ENCODE results near the gene GPC3.

The GPC3 gene

GRCh38 chrX:133715715-133716114 lies 269.7 kb downstream of the GPC3 start:
- no peak for DNase-seq (ENCODE audit: extremely low read depth in 1 of 2, low read depth in 1 of 2)

DNA sequence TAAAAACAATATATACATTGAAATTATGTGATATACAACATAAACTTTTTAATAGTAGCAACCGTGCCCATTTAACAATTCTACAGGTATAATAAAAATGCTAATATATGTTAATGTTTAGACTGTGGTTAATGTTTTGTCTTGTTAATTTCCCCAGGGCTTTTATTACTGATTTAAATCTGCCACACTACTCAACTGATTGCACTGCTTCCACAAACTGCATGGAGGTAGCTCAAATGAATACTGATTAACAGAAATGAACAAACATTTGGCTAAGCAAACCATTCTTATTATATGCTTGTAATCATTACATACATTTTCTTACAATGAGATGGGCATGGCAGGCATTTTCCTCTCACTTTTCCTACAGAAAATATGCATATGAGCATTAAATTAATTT lies 275.9 kb downstream of the GPC3 start:
- no peak for DNase-seq (ENCODE audit: extremely low read depth in 1 of 2, low read depth in 1 of 2)

DNA sequence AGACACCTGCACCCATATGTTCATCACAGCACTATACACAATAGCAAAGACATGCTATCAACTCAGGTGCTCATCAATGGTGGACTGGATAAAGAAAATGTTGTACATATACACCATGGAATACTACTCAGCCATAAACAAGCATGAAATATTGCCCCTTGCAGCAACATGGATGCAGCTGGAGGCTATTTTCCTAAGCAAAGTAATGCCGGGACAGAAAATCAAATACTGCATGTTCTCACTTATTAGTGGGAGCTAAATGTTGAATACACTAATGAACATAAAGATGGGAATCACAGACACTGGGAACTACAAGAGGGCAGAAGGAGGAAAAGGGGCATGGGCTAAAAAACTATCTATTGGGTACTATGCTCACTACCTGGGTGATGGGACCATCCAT lies 278.5 kb downstream of the GPC3 start:
- no peak for DNase-seq (ENCODE audit: extremely low read depth in 1 of 2, low read depth in 1 of 2)

DNA sequence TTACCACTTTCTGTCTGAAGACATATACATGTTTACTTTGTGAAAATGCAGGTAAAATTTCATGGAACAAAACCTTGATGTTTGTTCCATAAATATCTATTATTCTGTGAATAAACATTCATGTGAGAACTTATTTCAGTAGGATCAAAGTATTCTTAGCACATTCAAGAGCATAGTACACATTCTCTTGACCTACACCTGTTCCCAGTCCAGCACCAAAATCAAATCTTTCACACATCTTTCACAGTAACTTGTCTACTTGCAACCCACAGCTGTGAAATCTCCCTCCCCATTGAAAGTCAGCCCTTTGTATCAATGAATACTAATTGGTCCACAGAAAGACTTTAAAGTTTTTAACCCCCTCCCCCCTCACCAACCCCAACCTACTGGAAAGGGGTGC lies 283.2 kb downstream of the GPC3 start:
- no peak for DNase-seq (ENCODE audit: extremely low read depth in 1 of 2, low read depth in 1 of 2)

DNA sequence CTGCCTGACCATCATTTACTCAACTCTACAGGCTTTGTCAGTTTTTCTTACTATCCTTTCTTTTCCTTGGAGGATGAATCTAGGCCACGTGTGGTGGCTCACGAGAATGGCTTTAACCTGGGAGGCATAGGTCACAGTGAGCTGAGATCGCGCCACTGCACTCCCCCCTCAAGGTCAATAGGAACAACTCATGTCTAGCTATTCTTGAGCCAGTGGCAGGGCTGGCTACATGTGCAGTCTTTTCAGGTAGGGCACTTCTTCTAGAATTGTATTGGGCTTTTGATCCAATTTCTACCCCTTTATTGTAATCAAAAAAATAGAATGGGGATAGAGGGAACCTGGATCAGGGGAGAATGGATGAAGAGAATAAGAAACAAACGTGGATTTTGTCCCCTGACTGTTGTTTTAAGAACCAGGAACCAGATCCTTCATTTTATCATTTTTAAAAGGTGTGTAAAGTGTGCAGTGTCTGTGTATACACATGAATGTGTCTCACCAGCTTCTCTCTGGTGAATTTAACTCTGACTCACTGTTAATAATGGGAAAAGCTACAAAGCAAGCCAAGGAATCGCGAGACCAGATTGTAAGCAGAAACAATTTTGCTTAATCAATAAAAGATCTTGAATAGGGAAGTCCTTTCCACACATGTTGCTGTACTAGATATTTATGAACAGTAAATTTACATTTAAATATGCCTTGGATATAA lies 286.2 kb downstream of the GPC3 start:
- no peak for DNase-seq (ENCODE audit: extremely low read depth in 1 of 2, low read depth in 1 of 2)

DNA sequence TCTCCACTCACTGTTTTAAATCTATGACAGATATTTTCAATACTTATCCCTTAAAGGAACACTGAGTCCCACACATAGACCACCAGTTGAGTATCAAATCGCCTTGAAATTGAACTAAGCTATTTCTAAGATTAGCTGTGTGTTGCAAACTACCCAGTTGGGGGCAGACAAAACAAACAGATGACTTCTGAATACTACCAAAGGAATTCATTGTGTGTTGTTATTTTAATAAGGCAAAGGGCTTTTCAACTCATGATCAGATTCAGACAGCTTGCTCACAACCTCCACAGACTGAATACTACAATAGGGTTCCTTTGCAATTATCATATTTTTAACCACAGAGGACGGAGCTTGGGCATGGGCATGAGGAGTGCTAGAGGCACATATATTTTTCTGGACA lies 287.1 kb downstream of the GPC3 start:
- no peak for DNase-seq (ENCODE audit: extremely low read depth in 1 of 2, low read depth in 1 of 2)

DNA sequence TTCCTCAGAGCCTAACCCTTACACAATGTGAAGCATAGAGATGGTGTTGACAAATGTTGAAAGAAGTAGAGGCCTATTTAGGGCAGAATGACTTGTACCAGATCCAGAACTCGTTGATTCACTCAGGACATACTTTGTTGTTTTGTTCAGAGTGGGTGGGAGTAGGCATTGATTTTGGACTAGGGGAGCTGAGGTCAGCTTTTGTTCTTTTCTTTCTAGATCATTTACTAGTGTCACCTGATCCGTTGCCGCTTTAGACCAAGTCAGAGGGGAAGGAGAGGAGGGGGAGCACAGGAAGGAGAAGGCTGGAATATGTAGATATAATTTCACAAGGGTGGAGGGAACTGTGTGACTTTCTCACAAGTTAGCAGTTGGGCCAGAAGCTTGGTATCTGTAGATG lies 287.7 kb downstream of the GPC3 start:
- DNase-seq (ENCODE audit: extremely low read depth in 1 of 2, low read depth in 1 of 2), result no peak

DNA sequence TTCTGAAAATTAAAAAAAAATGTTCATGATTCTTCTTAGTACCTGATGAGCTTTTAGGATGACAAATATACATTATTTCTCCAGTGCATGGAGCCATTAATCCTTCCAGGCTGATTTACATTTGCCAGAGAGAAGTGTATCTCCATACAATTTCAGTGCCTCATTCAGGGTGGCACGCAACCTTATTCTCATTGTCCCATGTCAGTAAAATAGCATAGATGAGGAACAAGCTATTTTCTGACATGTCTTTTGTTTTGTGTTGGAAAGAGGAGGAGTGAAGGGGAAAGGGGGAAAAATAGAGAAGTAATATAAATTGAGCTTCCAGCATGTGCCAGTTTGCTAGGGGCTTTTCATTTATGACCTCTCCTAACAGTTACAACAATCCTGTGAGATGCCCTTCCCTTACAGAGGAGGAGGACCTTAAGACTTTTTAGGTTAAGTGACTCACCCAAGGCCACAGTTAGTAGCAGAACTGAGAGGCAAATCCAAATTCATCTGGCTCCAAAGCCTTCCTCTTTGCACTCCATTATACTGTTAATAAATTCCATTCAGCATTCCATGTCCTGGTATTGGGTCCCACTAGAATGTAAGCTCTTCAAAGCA lies 295.3 kb downstream of the GPC3 start:
- DNase-seq (ENCODE audit: extremely low read depth in 1 of 2, low read depth in 1 of 2), result no peak

GRCh38 chrX:133685822-133686221 lies 299.6 kb downstream of the GPC3 start:
- DNase-seq (ENCODE audit: extremely low read depth in 1 of 2, low read depth in 1 of 2), result no peak

- DNase-seq (ENCODE audit: extremely low read depth in 1 of 2, low read depth in 1 of 2), result no peak
Measured at GRCh38 chrX:133681897-133682296, 303.5 kb downstream of the GPC3 start.

DNA sequence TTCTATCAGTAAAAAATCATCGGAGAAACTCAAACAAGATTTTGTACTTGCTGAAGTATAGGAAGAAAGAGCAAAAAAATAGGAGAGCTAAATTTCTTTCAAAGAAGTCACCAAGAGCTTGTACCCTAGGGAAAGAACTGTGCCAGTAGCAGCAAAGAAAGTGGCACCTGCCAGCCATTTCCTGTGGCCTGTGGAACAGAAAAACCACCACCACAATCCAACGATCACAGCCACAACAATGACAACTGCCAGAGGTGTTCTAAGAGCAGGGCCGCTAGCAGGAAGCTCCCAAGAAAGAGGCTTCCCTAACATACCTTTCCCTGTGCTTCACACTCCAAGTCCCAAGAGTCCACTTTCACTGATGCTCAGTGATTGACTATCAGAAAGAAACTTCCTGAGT lies 304.0 kb downstream of the GPC3 start:
- DNase-seq (ENCODE audit: extremely low read depth in 1 of 2, low read depth in 1 of 2), result no peak

- no peak for DNase-seq (ENCODE audit: extremely low read depth in 1 of 2, low read depth in 1 of 2)
Measured at GRCh38 chrX:133677123-133678063, 308.0 kb downstream of the GPC3 start.

GRCh38 chrX:133676344-133677122 lies 308.9 kb downstream of the GPC3 start:
- no peak for DNase-seq (ENCODE audit: extremely low read depth in 1 of 2, low read depth in 1 of 2)

DNA sequence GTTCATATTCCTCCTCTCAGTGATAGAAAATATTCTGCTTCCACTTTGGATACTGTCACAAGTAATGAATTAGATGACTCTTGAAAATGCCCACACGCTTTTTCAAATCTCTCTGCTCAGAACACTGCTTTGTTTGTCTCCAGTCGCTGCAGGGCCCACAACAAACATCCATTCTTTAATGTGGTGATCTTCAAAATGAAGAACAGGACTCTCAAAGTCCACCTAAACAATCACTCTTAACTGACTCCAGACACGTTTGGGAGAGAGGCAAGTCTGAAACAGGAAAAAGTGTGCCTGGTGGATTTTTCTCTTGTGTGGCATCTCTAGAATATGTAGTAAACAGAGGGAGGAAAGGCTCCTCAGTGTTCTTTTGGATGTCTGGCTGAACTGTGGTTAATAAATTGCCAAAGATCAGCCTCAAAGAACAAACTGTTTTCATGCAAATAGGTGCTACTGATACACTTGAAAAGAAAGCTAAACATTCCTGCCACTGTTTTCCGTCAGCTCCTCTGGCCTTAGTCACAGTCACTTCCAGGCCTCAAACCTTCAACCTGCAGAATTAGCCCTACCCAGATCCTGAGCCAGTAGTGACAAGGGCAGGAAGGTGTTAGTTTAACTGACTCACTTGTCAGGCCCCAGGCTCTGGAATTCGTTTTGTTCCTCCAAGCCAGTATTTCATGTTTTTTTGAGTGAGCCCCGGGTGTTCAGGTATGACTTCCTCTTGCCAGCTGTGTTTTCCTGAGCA lies 310.5 kb downstream of the GPC3 start:
- DNase-seq (ENCODE audit: extremely low read depth in 1 of 2, low read depth in 1 of 2), result no peak

DNA sequence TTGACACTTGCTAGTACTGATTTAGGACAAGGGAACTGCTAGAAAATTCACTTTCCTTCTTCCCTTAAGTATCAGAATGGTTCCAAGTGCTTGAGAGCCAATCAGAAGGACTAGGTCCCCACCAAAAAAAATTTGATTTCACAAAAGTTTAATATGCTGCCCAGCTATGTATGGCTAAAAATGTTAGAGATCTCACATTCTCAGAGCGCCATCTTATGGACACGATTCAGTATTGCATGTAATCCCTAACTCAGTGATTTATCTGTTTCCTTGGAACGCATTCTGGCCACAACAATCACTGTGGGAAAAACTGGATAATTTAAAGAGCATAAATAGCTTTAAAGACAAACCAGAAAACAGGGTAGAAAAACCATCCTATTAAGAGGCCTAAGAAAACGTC lies 315.0 kb downstream of the GPC3 start:
- no peak for DNase-seq (ENCODE audit: extremely low read depth in 1 of 2, low read depth in 1 of 2)

GRCh38 chrX:133669214-133669613 lies 316.2 kb downstream of the GPC3 start:
- no peak for DNase-seq (ENCODE audit: extremely low read depth in 1 of 2, low read depth in 1 of 2)

GRCh38 chrX:133668225-133668931 lies 317.0 kb downstream of the GPC3 start:
- DNase-seq (ENCODE audit: extremely low read depth in 1 of 2, low read depth in 1 of 2), result no peak

- no peak for DNase-seq (ENCODE audit: extremely low read depth in 1 of 2, low read depth in 1 of 2)
Measured at GRCh38 chrX:133666256-133666655, 319.1 kb downstream of the GPC3 start.

DNA sequence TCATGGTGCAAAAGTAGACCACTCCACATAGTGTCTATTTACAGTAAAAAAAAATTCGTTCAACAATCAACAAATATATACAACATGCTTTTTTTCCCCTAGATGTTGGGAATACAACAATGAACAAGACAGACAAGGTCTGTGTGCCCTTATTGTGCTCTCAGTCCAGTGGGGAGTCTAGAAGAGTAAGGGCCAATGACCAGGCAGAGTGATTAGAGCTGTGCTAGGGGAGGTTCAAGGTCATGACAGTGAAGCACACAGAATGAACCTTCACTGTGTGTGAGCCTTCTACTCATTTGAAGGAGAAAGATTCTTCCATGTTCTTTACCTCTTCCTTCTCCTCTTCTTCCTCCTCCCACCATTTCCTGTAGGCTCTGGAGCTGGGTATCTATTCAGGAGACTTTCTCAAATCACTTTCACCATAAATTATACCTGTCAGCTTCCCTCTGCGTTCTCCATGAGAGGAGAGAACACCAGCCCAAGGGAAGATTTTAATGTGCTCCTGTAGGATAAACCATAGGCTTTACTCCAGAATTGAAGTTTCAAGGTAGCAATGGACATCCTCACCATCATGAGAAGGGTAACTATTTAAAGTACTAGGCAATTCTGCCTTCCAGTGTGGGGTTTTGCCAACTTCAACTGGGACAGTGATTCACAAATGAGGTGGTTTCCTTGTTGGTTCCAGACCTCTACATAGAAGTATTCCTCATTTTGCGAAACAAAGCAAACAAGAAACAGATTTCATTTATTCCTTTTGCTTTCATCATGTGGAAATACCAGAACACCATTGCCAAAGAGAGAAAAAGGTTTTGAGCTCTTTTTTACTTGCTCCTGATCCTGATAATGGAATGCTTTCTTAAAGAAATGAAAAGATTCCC lies 323.2 kb downstream of the GPC3 start:
- DNase-seq (ENCODE audit: extremely low read depth in 1 of 2, low read depth in 1 of 2), result no peak

Data from stimulated activated CD8-positive, alpha-beta memory T cell treated with anti-CD3 and anti-CD28 coated beads, Interleukin-7, amount 100 ng/mL, for 48 hours (primary cell).